HG03457 (cell line): ENCODE measurements around the gene GP2.

ENCODE experiments used
- ATAC-seq: cut with Tn5 transposase; IDR thresholded peaks from one replicate; pipeline ENCODE4 v1.9.1; 2021; ENCODE audit warnings: moderate number of reproducible peaks; ENCODE audit not compliant: unreplicated experiment

The GP2 gene

DNA sequence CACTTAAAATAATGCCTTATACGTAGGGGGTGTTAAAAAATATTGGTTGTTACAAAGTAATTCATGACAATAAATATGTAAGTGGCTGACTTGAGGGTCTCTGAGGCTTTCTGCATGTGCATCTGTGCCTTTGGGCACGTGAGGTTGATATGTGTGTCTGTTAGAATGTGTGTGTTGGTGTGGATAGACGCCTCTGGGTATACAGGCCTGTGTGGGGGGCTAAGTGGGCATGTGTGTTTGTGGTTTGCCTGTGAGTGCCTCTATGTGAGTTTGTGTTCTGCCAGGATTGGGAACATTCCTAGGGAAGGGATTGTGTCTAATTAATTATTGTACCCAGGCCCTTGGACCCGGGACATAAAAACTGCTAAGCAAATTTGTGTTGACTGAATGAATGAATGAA lies 19.0 kb downstream of the GP2 start:
- no peak for ATAC-seq

DNA sequence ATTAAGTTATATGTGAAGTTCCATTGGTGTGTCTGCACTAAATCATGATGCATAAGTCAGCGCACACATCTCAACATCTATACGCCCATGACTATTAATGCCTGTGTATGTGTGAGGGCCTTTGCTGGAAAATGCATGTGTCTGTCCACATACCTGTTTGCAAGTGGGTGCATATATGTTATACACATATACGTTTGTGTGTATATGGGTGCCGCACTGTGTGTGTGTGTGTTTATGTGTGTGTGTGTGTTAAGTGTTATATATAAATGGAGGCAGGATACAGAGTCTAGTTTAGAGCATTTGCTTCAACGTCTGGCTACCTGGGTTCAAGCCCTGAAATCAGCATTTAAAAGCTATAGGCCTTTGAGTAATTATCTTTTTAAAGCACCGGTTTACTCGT lies 19.5 kb downstream of the GP2 start:
- no peak for ATAC-seq

DNA sequence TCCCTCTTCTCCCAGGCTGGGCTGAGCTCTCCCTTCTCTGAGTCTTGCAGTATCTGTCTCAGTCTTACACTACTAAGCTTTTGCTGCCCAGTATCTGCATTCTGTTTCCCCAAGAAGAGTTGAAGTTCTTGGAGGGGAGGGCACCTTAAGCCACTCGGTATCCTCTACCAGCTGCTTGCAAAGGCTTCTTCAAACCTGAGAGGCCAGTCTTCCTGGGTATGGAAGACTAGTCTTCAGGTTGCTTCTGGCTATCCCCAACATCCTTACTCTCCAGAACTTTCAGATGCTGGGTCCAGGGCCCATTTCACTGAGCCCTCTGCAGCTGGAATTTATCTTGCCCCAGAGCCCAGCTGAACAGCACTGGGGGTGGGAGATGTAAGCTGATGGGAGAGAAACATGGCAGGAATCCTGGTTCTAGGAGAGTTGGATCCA lies 20.1 kb downstream of the GP2 start:
- ATAC-seq: no peak

DNA sequence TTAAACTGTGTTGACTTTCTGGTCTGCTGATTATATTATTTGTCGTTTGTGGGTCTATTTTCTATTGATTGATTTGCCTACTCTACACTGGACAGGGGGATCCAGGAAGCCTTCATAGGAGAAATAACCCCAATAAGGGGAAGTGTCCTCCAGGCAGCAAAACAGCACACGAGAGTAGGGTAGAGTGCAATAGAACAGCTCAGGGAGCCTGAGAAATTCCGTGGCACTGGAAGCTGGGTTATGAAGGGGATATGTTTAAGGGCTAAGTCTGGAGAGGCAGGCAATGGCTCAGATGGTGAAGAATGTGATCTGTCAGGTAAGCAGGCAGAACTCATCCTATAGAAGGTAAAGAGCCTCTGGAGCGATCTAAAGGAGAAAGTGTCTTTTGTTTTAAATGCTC lies 20.9 kb downstream of the GP2 start:
- ATAC-seq: no peak

DNA sequence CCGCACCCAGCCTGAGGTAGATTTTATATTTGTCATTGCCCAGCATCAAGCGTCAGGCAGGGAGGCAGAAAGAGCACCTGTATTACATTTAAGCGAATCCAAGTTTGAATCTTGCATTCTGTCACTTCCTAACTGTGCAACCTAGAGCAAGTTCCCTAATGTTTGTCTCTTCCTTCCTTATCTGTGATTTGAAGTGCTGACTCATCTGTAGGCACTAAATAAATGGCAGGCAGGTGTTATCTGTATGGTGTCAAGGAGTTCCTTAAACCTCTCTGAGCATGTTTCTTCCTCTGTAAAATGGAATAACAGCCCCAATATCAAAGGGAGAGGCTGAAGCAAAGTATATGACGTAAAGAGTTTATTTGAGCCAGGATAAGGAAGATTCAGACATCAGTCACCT lies 24.3 kb downstream of the GP2 start:
- ATAC-seq: no peak

DNA sequence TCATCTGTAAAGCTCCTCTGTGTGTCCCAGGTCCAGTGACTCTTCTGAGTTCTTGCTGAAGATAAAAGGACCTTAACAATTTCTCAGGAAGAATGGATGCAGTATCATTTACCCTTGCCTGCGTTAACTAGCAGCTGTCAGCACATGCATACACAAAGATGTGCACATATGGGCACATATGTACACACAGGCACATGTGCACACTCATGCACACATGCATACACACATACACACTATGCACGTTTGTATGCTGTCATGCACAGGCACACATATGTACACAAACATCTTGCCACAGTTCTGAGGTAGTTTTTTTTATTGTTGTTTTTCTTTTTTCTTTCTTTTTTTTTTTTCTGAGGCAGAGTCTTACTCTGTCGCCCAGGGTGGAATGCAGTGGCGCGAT lies 24.9 kb downstream of the GP2 start:
- no peak for ATAC-seq

DNA sequence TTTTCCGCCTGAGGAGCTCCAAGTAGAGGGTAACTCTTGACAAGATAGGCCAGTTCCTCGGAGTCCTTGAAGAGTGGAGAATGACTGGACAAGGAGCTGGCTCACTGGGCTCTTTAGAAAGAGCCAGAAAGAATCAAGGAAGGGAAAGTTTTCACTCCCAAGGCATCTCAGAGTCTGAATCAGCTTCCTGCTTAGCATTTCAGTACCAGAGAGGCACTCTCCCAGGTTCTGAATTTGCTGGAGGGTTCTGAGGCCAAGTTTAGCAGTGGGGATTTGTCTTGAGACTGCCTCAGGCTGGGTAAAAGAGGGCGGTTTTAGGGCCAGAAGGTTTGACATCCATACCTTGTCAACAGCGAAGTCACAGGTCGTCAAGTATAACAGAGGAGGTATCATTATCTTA lies 25.5 kb downstream of the GP2 start:
- no peak for ATAC-seq

DNA sequence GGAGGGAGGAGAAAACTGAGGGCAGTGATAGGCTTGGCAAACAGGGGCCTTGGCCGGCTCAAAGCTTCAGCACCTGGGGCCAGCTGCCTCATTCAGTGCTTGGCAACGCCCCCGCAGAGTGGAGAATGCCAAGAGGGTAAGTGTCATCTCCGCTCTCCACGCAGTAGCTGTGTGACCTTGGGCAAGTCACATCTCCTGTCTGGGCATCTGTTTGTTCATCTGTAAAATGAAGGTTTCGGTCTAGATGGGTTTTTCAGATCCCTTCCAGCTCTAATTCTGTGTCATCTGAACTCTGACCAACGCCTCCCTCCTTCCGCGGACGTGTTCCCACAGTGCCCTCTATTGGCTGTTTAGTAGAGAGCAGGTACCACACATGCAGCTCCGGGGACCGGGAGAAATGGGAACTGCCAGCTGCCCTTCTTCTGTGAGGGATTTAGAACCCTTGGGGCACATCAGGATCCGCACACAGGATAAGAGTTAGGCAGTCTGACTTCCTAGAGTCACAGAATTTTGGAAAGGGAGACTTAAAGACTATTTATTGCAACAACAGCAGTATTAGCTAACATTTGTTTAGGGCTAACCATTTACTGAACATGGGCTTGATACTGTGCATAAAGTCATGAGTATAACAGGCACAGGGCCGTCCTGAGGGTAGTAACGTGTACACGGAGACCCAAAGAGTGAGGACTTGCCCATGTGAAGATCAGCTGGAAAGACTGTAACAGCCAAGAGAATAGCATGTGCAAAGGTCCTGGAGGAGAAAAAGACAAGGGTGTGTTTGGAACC lies 26.8 kb downstream of the GP2 start:
- ATAC-seq: no peak

DNA sequence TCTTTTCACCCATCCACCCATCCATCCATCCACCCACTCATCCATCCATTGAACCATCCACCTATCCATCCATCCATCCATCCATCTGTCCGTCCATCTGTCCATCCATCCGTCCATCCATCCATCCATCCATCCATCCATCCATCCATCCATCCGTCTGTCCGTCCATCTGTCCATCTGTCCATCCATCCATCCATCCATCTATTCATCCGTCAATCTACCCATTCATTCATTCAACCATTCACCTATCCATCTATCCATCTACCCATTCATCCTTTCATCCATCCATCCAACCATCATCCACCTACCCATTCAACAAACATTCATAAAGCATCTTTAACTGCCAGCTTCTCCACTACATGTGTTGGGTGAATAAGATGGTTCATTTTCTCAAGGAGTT lies 28.9 kb downstream of the GP2 start:
- no peak for ATAC-seq

DNA sequence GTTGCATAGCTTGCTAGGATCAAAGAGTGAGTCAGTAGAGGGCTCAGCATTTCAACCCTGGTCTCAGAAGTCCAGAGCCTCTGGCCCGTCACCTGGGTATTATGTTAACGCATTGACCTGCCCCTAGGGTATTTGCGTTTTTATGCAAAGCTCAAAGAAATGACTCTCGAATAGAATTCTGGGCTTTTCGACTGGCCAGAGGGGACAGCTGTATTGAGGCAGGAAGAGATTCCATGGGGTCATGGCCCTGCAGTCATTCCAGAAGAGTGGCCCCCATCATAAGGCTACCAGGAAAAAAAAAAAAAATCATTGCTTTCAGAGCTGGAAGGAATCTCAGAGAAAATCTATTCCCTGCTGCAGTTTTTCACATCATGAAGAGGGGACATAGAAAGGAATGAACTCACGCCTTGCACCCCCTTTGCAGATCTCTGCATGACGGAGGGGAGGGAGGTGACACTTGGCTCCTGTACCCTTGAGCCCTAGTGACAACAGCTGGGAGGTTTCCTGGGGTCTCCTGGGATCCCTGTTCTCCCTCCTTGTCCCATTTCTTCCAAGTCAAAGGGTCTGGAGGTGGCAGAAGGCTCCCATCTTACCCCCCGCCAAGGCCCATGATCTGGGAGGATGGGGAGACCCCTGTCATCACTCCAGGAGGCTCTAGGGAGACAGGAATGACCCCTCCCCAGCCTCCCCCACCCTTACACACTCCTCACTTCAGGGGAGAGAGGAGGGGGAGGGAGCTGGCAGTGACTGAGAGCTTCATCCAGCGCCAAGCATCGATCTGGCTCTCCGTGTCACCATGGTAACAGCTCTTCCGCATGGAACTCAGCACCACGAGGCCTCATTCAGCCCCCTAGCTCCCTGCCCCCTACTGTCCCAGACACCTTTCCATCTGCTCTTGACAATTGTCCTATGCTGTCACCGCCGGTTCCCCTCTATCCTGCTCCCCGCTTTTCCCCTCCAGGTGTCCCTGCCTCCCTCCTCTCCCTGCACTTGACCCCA lies 35.8 kb downstream of the GP2 start:
- ATAC-seq: no peak

DNA sequence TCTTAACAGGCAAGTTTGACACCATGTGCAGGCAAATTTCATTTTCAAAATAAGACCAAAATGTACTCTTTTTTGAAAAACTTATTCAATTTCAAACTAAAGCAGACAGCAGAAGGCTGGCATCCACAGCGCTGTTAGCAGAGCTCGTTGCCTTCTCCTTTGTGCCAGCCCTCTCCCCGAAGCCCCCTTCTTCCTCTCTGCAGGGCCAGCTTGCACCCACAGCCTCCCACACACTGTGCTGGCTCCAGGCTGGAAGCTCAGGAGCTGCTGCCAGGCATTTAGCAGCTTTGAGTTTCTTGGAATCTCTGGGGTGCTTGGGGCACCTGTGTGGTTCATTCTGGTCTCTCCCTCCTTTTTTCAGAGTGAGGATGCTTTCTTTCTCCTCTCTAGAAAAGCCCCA lies 37.7 kb downstream of the GP2 start:
- ATAC-seq: no peak

DNA sequence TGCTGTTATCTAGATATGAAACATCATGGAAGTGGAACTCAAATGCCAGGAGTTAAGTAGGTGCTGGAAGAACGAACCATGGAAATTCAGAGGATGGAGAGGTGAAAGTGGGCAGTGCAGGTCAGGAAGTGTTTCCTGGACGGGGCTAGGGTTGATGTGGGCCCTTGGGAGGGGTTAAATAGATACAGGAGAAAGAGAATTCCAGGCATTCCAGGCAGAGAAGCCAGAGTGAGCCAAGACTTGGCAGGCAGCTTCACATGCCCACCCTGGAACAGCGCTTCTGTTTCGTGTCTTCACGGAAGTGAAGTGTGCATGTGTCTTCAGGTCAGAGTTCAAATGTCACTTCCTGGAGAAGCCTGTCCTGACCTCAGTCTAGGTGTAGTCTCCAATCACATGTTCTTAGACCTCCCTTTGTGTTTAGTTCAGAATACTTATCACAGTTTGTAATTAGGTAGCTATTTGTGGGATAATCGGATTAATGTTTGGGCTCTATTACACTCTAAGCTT lies 41.3 kb downstream of the GP2 start:
- no peak for ATAC-seq

DNA sequence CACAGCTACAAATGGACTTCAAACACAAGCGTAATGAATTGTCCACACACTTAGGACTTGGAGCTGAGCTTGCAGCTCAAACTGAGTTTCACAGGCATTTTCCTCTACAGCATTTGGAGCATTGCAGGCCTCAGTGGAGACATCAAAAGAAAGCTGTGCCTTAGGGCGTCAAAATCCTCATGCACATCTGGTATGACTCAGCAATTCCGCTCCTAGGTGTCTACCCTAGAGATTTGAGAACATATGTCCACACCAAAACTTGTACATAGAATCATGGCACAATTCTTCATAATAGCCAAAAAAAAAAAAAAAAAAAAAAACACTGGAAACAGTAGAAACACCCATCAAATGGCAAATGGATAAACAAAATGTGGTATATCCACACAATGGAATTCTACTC lies 47.1 kb downstream of the GP2 start:
- no peak for ATAC-seq

DNA sequence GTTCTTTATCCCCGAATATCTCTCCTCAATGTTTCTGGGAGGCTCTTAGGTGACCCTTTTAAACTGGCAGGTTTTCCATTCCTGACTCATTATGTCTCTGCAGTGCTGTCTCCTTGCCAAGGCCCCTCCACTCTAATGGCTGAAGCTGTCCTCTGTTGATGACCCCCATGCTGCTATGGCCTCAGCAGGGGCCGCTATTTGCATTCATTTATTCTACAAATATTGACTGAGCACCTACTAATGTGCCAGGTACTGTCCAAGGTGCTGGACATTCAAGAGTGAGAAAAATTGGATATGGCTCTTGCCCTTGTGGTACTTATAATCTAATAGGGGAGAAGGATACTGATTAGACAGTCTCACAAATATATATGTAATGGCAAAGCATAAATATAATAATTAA lies 55.4 kb downstream of the GP2 start:
- ATAC-seq: no peak

DNA sequence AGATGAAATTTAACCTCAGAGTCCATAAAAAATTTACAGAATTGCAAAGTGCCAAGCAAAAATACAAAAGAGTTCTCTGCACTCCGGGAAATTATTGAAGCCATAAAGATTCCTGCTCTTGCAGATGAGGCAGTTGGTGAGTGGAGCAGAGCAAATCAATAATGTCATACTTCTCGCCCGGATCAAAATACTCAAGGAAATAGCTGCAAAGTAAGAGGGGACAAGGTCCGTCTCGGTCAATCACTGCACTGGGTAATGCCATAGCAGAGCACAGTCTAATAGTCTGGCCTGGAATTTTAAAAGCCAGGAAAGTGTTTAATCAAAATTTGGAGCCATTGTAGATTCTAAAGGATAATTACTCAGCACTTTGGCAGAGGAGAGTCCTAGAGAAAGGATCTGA lies 58.9 kb downstream of the GP2 start:
- no peak for ATAC-seq

DNA sequence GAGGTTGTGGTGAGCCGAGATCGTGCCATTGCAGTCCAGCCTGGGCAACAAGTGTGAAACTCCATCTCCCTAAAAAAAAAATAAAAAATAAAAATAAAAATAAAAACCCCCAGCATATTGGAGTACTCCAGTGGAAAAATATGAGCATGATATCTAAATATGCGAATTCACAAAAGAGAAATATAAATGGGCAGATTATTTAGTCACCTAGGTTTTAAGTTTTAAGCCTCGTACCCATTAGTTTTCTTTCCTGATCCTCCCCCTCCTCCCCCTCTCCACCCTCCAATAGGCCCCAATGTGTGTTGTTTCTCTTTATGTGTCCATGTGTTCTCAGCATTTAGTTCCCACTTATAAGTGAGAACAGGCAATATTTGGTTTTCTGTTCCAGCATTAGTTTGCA lies 62.3 kb downstream of the GP2 start:
- no peak for ATAC-seq

DNA sequence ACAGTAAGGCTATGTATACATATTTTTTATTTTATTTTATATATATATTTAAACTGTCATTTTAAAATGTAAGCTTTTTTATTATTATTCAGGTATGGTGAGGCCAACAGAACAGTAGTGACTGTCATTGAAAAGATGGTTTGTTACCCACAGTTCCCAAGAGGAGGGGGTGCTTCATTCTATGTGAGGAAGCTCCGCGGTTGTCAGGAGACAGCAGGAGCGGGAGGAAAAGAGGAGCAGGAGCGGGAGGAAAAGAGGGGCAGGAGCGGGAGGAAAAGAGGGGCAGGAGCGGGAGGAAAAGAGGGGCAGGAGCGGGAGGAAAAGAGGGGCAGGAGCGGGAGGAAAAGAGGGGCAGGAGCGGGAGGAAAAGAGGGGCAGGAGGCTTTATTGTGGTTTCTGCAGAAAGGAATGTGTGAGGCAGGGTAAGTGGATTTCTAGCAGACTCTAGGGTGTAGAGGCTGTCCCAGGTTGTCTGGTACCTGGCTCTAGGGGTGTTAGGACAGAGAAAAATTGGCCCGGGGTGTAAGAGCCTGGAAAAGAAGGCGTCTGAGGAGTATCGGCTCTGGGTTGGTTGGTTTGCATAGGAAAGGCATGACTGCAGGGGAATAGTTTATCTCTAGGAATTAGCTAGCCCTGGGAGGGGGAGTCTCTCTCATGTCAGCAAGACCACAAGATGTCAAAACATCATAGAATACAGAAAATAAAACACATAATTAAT lies 64.0 kb downstream of the GP2 start:
- no peak for ATAC-seq

DNA sequence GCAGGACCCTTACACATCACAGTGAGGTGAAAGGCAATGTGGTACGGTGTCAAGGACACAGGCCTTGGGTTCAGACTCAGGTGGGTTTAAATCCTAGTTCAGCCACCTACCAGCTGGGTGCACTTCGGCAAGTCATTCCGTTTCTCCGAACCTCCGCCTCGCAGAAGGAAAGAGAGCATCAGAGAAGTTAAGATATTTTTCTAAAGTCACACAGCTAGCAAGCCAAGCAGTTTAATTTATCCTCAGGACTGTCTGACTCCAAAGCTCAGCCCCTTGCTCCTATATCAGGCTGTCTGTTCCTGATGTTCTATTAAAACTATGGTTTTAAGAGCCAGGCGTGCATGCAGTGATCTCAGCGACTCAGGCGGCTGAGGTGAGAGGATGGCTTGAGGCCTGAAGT lies 65.1 kb downstream of the GP2 start:
- ATAC-seq: no peak

DNA sequence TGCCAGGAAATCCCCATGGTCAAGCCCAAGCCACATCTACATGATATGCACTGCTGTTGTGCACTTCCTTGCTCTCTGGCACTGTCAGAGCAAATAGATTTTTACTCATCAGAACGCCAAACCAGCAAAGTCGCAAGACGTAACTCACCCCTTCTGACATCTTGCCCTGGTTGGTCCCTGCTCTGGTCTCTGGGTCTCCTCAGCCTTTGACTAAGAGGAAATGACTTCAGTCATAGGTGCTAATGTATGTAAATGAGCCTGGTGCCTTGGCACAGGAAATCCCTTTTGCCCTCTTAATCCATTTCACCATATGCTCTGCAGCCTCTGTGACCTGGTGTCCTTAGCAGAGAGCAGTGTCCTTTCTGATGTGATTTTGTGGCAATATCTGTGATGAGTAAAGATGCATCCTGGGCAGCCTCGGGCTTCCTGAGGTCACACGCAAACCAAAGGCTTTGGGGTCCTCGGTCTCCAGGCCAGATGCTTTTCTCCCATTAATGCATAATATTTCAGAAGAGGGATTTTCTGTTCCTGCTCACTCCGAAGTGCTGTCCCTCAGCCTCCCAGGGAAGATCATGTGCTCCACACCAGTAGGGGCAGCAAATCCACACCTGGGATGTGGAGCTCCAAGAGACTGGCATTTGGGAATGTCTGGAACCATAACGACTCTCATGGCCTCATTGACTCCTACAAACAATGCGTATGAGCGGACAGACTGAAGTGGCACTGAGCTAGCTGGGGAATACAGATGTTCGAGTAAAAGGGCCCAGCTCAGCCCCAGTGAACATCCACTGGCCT lies 66.9 kb downstream of the GP2 start:
- no peak for ATAC-seq
